ENCODE measurements around the gene AXDND1. TPM values are rescaled to one million over a fixed set of nuclear protein-coding genes. Genes with fewer than 3 reads are reported as not detected.
"Not testable (repeated sequence)": the region's sequence is repeated elsewhere in the genome, so short reads cannot be mapped to it uniquely, and the experiment has no call there.

AXDND1 gene
- total RNA-seq, 1 donor from 2014 or later: not detected

DNA sequence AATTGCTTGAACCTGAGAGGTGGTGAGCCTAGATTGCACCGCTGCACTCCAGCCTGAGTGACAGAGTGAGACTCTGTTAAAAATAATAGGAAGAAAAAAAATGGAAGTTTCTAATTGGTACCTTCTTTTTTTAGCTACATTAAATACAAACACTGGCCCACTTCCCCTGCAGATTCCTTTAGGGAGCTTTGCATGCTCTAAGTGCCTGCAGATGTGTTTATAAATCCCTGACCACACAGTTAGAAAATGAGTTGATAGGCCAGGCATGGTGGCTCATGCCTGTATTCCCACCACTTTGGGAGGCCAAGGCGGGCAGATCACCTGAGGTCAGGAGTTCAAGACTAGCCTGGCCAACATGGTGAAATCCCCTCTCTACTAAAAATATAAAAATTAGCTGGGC is 4.1 kb upstream of the AXDND1 start:
- intact Hi-C loops (cut with micrococcal nuclease): loop anchor here (10.0 kb wide), 1 partner anchor 1663 kb away; the partner anchor contains the start of gene STX6

DNA sequence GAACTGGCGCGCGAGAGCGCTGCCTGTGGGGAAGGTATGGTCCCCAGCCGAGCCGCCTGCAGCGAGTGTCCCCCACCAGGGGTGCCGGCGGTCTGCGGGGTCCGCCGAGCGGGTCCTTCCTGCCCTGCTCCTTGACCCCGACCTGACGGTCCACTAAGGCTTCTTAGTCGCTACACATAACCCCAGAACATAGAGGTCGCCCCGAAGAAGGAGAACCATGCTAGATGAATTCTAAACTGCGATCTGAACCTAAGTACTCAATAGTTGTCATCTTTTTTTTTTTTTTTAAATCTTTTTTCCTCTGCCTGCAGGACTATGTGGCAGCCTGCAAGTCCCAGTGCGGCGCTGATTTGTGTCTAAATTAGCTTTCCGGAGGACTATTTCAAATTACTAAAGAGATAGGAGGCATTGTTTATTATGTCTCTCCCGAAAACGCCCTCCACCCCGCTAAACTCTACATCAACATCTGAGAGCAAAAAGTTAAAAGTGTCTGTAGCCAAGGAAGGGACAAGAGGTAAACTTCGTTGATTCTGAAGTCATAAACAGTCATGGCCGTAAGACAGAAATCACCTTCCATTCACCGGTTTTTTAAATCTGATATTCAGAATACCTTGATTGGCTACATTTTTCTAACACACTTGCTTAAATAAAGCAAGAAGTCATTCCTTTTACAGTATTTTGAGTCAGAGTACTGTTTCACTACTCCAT is 476 bp downstream of the AXDND1 start:
- intact Hi-C loops (cut with micrococcal nuclease): loop anchor here (1.0 to 10.0 kb wide), 8 partner anchors 136 to 1659 kb away; partner anchors contain the start of genes ACBD6, FAM20B, RALGPS2 and STX6

DNA sequence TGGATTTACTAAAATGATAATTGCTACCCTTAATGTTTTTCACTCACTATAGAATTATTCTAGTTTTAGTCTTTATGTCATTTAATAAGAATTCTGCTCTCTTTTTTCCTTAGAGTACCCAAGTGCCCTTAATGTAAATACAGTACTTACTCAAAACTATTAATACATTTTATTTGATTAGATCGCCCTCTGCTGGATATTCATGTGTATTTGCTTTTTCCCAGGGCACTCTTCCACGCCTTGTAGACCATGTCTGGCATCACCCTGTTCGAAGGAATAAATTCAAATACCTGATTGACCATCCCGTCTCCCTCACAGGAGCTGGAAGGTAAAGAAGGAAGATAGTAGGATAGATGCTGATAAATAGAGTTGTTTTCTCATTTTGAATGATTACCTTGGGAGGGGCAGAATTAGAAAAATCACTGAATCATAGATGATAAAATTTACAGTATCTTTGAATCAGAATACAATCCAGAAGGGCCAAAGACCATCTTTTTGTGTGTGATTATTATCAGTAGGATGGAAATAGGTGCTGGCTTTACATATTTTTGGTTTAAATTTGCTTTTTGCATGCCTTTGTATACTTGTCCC is 4.1 kb downstream of the AXDND1 start:
- intact Hi-C loops (cut with micrococcal nuclease): loop anchor here (1.0 to 10.0 kb wide), 14 partner anchors 77 to 1655 kb away; partner anchors contain the start of genes ACBD6, SOAT1, STX6 and XPR1

DNA sequence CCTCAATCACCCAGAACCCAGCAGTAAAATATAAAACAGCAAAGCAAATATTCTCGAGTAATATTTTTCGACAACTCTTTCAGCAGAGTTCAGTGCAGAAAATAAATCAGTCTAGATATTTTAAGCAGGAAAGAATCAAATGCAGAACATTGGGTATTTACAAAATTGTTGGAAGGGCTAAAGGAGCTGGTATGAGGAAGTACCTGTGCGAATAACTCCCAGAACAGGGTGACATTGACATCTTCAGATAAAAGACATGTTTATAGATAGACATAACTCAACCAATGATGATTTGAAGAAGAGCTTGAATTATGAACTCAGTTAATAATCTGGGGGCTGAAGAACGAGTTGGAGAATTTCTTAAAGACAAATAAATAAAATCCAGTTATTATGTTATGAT is 6.4 kb downstream of the AXDND1 start:
- intact Hi-C loops (cut with micrococcal nuclease): no loop called here

DNA sequence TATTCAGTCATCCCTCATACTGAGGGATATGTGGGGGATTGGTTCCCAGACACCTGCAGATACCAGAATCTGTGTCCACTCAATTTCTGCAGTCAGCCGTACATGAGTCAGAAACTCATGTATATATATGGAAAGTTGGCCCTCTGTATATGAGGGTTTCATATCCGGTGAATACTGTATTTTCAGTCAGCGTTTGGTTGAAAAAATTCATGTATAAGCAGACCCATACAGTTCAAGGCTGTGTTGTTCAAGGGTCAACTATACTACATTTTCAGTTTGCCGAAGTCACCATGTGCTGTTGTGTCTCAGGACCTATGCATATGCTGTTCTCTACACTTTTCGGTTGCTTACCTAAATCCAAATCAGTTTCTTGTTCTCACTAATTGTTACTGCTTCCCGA is 10.5 kb downstream of the AXDND1 start:
- intact Hi-C loops (cut with micrococcal nuclease): no loop called here

DNA sequence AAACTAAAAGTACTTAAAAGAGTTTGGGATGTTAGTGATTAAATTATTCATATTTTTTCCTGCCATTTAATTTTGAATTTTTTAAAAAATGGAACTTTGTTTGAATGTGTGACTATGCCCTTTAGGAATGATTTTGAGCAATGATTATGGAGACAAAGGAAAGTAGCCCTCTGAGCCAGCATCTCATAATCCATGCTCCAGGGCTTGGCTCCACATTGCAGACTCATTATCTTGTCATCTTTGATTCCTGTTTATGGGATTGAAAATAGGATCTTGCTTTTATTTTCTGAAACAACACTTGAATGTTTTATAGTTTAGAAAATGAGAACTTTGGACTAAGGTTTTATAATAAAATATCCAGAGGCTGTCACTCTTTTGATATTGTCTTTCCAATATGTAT is 14.5 kb downstream of the AXDND1 start:
- intact Hi-C loops (cut with micrococcal nuclease): no loop called here

DNA sequence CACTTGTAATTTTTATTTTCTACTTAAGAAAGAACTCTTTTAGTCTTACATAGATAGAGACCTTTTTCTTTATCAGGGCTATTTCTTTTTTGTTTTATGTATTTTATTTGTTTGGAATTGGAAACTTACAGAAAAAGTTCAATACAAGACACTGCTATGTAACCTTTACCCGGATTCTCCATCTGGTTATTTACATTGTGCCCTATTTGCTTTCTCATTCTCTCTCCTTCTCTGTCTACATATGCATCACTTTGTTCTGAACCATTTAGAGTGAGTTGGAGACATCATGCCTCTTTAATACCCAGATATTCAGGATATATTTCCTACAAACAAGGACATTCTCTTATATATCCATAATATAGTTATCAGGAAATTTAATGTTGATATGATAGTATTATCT is 18.3 kb downstream of the AXDND1 start:
- intact Hi-C loops (cut with micrococcal nuclease): no loop called here

DNA sequence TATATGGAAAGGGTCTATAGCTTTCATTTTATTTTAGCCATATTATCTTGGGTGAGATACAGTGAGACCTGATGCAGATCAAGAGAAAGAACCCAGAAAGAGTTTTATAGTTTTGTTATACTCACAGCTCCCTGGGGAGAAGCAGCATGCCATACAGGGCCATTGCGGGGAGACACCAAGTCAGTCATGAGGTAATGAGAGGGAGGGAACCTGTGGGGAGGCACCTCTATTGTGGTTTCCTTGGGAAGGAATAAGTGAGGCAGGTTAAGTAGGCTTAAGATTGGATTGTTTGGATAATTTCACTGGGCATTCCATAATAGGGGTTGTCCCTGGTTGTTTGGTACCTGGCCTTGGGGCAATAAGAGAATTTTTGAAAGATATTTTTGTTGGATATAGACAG is 19.7 kb downstream of the AXDND1 start:
- intact Hi-C loops (cut with micrococcal nuclease): no loop called here

DNA sequence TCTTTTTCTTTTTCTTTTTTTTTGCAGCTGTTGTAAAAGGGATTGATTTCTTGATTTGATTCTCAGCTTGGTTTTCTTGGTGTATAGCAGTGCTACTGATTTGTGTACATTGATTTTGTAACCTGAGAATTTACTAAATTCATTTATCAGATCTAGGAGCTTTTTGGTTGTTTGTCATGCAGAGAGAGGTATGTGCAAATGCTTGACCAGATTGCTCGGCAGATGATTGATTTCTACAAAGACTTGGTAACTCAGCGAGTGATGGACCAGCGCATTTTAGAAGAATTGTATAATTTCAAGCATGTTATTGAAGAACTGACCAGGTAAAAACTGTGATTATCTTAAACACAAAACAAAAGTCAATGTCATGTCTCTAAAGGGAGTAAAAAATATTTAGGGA is 27.9 kb downstream of the AXDND1 start:
- intact Hi-C loops (cut with micrococcal nuclease): no loop called here

DNA sequence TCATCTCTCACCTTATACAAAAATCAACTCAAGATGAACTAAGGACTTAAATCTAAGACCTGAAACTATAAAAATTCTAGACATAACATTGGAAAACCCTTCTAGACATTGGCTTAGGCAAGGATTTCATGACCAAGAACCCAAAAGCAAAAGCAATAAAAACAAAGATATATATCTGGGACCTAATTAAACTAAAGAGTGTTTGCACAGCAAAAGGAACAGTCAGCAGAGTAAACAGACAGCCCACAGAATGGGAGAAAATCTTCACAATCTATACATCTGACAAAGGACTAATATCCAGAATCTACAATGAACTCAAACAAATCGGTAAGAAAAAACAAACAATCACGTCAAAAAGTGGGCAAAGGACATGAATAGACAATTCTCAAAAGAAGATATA is 33.6 kb downstream of the AXDND1 start:
- intact Hi-C loops (cut with micrococcal nuclease): not testable (repeated sequence)

DNA sequence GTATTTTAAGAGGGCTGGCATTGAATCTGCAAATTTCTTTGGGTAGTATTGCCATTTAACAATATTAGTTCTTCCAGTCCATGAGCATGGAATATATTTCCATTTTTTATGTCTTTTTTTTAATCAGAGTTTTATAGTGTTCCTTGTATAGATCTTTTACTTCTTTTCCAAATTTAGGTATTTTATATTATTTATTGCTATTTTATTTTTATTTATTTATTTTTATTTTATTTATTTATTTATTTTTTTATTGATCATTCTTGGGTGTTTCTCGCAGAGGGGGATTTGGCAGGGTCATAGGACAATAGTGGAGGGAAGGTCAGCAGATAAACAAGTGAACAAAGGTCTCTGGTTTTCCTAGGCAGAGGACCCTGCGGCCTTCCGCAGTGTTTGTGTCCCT is 52.0 kb downstream of the AXDND1 start:
- intact Hi-C loops (cut with micrococcal nuclease): not testable (repeated sequence)

DNA sequence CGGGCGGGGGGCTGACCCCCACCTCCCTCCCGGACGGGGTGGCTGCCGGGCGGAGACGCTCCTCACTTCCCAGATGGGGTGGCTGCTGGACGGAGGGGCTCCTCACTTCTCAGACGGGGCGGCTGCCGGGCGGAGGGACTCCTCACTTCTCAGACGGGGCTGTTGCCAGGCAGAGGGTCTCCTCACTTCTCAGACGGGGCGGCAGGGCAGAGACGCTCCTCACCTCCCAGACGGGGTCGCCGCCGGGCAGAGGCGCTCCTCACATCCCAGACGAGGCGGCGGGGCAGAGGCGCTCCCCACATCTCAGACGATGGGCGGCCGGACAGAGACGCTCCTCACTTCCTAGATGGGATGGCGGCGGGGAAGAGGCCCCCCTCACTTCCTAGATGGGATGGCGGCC is 52.9 kb downstream of the AXDND1 start:
- intact Hi-C loops (cut with micrococcal nuclease): not testable (repeated sequence)

DNA sequence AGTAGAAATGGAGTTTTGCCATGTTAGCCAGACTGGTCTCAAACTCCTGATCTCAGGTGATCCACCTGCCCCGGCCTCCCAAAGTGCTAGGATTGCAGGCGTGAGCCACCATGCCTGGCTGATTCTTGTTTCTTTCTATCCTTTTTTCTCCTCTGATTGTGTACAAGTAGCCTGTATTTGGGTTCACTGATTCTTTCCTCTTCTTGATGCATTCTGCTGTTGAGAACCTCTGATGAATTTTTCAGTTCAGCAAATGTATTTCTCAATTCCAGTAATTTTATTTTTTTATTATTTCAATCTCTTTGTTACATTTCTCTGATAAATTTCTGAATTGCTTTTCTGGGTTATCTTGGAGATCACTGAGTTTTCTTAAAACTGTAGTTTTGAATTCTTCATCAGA is 58.8 kb downstream of the AXDND1 start:
- intact Hi-C loops (cut with micrococcal nuclease): no loop called here

DNA sequence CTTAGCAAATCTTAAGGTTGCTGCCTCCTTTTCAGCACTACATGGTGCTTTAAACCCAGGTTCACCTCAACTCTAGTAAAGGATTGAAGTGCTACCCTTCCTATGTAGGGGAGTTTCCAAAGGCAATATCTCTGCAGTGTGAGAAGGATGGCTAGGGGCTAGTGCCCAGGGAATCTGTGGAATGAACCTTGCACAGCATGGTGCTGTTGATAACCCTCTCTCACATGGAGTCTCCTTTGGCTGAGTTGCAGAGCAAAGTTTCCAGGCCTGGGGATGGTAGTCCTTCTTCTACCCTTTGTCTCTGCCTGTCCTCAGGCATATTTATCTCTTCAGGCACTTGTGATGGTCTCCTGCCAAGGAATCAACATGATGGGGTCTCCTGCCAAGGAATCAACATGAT is 59.4 kb downstream of the AXDND1 start:
- intact Hi-C loops (cut with micrococcal nuclease): no loop called here

DNA sequence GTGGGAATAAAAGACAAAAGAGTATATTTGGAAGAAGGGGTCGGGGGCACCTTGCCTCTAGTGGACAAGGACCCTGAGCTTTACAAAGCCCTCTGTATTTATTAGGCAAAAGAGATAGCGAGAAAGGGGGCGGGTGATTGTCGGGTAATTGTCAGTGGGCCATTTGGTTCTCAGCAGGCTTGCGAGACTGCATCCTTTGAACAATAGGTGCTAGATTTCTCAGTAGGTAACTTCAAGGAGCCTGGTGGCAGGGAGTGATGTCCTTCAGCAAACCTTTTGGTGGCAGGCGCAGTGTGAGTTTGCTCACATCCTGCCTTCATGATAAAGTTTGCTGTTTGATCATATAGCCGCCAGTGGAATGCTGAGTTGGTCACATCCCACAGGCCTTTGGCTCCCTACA is 71.4 kb downstream of the AXDND1 start:
- intact Hi-C loops (cut with micrococcal nuclease): no loop called here

DNA sequence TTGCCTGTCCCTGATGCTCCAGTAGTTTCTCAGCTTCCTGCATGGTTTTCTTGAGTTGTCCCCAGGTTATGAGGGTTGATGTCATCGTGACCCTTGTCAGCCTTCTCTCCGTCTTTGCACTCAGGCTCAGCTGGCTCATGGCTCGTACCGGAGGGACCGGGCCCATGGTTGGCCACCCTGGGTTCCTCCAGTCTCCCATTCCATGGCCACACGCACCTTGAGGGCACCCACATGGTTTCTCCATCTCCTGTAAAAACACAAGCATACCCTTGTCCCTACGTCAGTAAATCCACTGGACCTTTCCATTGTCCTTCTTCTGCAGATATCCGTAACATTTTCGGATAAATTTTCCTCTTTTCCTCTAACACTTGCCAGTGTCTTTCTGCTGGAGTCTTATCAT is 73.9 kb downstream of the AXDND1 start:
- intact Hi-C loops (cut with micrococcal nuclease): not testable (repeated sequence)

DNA sequence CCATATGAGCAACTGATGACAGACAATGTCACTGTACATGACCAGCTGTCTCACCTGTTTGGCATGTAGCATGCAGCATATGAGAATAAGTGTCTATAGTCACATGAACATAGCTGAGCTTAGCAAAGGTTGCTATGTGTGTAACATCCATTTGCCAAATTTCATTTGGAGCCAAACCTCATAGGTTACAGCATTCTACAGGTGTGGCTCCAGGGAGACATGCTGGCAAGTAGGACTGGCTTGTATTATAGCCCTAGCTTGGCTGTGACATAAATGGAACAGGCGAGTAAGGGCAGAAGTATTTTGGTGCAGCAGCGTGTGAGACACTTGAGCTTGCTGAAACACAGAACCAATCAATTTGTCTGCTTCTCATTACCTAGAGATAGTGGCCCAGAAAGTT is 74.5 kb downstream of the AXDND1 start:
- intact Hi-C loops (cut with micrococcal nuclease): not testable (repeated sequence)

DNA sequence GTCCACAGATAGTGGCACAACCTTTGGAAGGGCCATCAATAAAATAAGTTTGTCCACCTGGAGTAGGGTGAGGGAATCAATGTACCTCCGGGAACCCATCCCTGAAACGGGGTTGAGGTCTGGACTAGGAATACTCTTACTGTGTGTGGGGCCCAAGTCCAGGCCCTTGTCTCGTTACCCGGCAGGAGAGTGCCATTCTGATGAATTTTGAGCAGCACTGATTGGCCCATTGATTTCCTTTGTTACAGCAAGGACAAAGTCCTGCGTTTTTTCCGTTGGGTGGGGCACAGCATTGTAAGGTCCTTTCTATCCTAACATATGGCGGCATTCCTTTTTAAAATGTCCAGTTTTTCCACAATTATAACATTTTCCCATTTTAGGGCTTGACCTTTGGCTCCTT is 75.2 kb downstream of the AXDND1 start:
- intact Hi-C loops (cut with micrococcal nuclease): no loop called here

DNA sequence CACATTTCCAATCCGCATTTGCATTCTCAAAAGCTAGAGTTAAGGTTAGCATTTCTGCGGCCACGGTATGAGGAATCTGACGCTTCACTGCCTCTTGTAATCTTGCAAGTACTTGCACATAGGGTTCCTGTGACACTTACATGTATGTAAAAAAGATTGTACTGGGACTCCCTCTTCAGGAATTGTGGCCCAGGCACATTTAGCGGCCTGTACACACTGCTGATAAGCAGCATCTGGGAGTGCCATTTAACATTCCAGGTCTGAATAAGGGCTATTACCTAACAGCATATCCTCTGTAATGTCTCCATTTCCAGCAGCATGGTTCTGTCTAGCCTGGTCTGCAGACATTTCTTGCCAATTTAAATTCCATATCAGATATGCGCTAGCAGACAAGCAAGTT is 75.7 kb downstream of the AXDND1 start:
- intact Hi-C loops (cut with micrococcal nuclease): no loop called here

DNA sequence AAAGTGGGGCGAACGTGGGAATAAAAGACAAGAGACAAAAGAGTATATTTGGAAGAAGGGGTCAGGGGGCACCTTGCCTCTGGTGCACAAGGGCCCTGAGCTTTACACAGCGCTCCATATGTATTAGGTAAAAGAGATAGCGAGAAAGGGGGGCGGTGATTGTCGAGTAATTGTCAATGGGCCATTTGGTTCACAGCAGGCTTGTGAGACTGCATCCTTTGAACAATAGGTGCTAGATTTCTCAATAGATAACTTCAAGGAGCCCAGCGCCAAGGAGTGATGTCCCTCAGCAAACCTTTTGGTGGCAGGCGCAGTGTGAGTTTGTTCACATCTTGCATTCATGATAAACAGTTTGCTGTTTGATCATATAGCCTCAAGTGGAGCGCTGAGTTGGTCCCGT is 77.1 kb downstream of the AXDND1 start:
- intact Hi-C loops (cut with micrococcal nuclease): not testable (repeated sequence)

DNA sequence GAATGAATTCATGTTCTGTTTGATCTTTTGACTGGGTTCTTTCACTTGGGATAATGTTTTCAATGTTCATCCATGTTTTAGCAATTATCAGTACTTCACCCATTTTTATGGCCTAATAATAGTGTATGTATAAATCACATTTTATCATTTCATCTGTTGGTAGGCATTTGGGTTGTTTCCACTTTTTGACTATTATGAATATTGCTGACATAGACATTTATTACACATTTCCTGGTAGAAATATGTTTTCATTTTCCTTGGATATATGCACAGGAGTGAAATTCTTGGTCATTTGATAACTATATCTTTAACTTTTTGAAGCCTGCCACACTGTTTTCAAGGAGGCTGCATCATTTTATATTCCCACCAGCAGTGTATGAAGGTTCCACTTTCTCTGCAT is 79.8 kb downstream of the AXDND1 start:
- intact Hi-C loops (cut with micrococcal nuclease): no loop called here

DNA sequence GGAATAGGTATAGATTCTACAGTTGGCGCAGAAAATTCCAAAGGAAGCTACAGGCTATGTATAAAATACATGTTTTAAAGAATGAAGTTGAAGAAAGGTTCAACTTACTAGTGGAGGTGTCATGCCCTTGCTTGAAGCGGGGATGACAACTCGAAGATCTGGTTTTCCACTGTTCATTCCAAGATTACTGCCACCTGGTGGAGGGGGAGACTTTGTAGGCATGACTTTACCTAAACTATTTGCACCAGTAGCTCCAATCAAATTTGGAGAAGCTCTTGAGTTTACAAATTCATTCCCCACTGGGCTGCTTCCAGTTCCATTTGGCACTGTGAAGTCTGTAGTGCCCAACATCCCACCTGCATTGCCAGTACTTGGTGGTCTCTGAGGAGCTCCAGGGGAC is 81.7 kb downstream of the AXDND1 start:
- intact Hi-C loops (cut with micrococcal nuclease): no loop called here
